Lung (tissue), 12 donors: ENCODE data around the gene GNAL. TPM values are rescaled to one million over a fixed set of nuclear protein-coding genes. Genes with fewer than 3 reads are reported as not detected.

Experiments
- ATAC-seq: fragments of 200-7000 bp; cut with Tn5 transposase; one replicate; pipeline ENCODE4 v1.9.1; 2020; ENCODE audit warnings: moderate number of reproducible peaks; ENCODE audit not compliant: insufficient read depth, low FRiP score
- DNase-seq, 3 donors: peaks; one replicate each; pipeline ENCODE4 v3.0.0-alpha.2; 2013 to 2017
- H3K27ac ChIP-seq, 2 donors: one replicate each; pipeline ENCODE4 v1.5.1; 2013; ENCODE audit warnings: mild to moderate bottlenecking in 2 of 2, moderate library complexity in 2 of 2, control low read depth in 1 of 2, inconsistent platforms in 1 of 2, low read depth in 1 of 2, low read length in 1 of 2
- H3K27me3 ChIP-seq, 3 donors: one replicate each; pipeline ENCODE4 v1.5.1; 2013; ENCODE audit warnings: low read length in 2 of 3; ENCODE audit not compliant: control insufficient read depth in 3 of 3, insufficient read depth in 3 of 3
- H3K36me3 ChIP-seq, 4 donors: one replicate each; pipeline ENCODE4 v1.5.1; 2013; ENCODE audit warnings: low read length in 4 of 4, mild to moderate bottlenecking in 1 of 4, moderate library complexity in 1 of 4; ENCODE audit not compliant: control insufficient read depth in 4 of 4, insufficient read depth in 4 of 4
- H3K4me1 ChIP-seq, 5 donors: one replicate each; pipeline ENCODE4 v1.5.1; 2013; ENCODE audit warnings: low read length in 5 of 5, mild to moderate bottlenecking in 2 of 5, moderate library complexity in 1 of 5; ENCODE audit not compliant: control insufficient read depth in 5 of 5, insufficient read depth in 5 of 5
- H3K4me3 ChIP-seq: one replicate; pipeline ENCODE4 v1.5.1; 2013; ENCODE audit warnings: mild to moderate bottlenecking, control low read depth, moderate library complexity
- H3K9ac ChIP-seq, 2 donors: one replicate each; pipeline ENCODE4 v1.5.1; 2013; ENCODE audit warnings: low read length in 2 of 2, control low read depth in 1 of 2; ENCODE audit not compliant: insufficient read depth in 1 of 2
- H3K9me3 ChIP-seq, 4 donors: one replicate each; pipeline ENCODE4 v1.5.1; 2013; ENCODE audit warnings: low read length in 3 of 4, mild to moderate bottlenecking in 1 of 4, moderate library complexity in 1 of 4; ENCODE audit not compliant: control insufficient read depth in 4 of 4, insufficient read depth in 3 of 4
- CTCF ChIP-seq: IDR thresholded peaks from 2 replicates; pipeline ENCODE4 v1.5.1; 2012; ENCODE audit warnings: mild to moderate bottlenecking; ENCODE audit errors: control extremely low read depth, extremely low read depth
- WGBS, 2 donors: extraction: QIAGEN DNeasy Blood & Tissue Kit; methylation state at CpG; one replicate each; pipeline ENCODE4 v1.1.7; 2013; 5-methylcytosine and 5-hydroxymethylcytosine counted together
- polyA plus RNA-seq, 2 donors: library from polyadenylated mRNA; stranded (reverse); fragments of 200-250 nt; gene quantifications; one replicate each; pipeline ENCODE4 v1.2.1, GENCODE V29; 2013
- total RNA-seq, 2 donors: library from RNA; depleted of rRNA in 1 of 2; stranded (reverse); fragments of >200 nt in 1 of 2; gene quantifications; one replicate each; pipeline ENCODE4 v1.2.1, GENCODE V29; 2014 to 2021
- donor health status: control.
- donor health status: control.
- donor health status: Bipolar disorder and iron deficiency.
- donor health status: healthy.
- donor health status: DM: yes; HTN: yes; CAD: no.

The GNAL gene
- total and polyA plus RNA-seq, 4 donors, result 0.49 to 3.7 (median 2.5) TPM

DNA sequence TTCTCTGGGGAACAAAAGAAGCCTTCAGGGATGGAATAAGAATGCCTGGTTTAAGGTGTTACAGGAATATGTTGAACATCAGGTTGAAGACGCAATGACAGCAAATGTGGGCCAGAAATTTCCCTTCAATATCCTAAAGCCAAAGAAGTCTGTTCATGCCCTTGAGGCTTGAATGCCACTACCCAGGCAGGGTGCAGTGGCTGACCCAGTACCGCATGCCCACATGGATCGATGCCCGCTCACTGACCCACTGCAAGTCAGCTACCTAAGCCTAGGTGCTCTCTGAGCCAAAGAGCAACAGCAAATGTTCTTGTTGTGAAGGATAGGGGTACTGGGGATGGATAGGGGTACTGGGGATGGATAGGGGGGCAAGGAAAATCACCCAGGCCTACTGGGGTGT, 58.2 kb downstream of the GNAL start:
- H3K27me3 ChIP-seq, result peaks cover 3 to 54% (median 22%) of the 10 kb centered on the region in 3 donors
- H3K9ac ChIP-seq, result no peak overlapping the region
- no peak for ATAC-seq
- H3K27ac ChIP-seq, result no peak overlapping the region
- no peak for DNase-seq
- peaks cover 0 to 10% (median 0%) of the 10 kb centered on the region in 5 donors for H3K4me1 ChIP-seq
- H3K36me3 ChIP-seq, result no peaks in the 10 kb centered on the region
- WGBS, 2 donors, result 96 to 97% methylated on average over 4 of the region's 4 CpGs
- TF ChIP-seq CTCF, result no peak
- peaks cover 0 to 1% (median 0%) of the 10 kb centered on the region in 4 donors for H3K9me3 ChIP-seq
- H3K4me3 ChIP-seq, result no peak overlapping the region

- WGBS, 2 donors, result 24 to 32% methylated on average over 11 of the region's 11 CpGs
- Histone ChIP-seq H3K36me3 (no peaks in the 10 kb centered on the region), H3K27me3 (peaks cover 3 to 52% (median 24%) of the 10 kb centered on the region in 3 donors), H3K4me3 (no peak overlapping the region), H3K4me1 (peaks cover 0 to 10% (median 0%) of the 10 kb centered on the region in 5 donors), H3K9ac (no peak overlapping the region), H3K27ac (no peak overlapping the region), H3K9me3 (peaks cover 0 to 1% (median 0%) of the 10 kb centered on the region in 4 donors)
- ATAC-seq (no peak), DNase-seq (no peak)
- TF ChIP-seq CTCF, result no peak
These were observed 58.7 kb downstream of the GNAL start for GRCh38 chr18:11747731-11748130.

GRCh38 chr18:11749305-11749704, 60.2 kb downstream of the GNAL start:
- peaks cover 3 to 62% (median 35%) of the 10 kb centered on the region in 3 donors for H3K27me3 ChIP-seq
- no peak overlapping the region for H3K27ac ChIP-seq
- H3K9ac ChIP-seq, result no peak overlapping the region
- no peak for TF ChIP-seq CTCF
- peaks cover 0 to 1% (median 0%) of the 10 kb centered on the region in 4 donors for H3K9me3 ChIP-seq
- no peaks in the 10 kb centered on the region for H3K36me3 ChIP-seq
- H3K4me1 ChIP-seq, result peaks cover 0 to 10% (median 0%) of the 10 kb centered on the region in 5 donors
- no peak overlapping the region for H3K4me3 ChIP-seq
- 91 to 94% methylated on average over 8 of the region's 8 CpGs for WGBS, 2 donors
- DNase-seq (no peak), ATAC-seq (no peak)

- peaks cover 0 to 1% (median 0%) of the 10 kb centered on the region in 4 donors for H3K9me3 ChIP-seq
- peaks cover 3 to 71% (median 38%) of the 10 kb centered on the region in 3 donors for H3K27me3 ChIP-seq
- ATAC-seq (no peak), DNase-seq (no peak)
- H3K4me1 ChIP-seq, result peaks cover 0 to 10% (median 0%) of the 10 kb centered on the region in 5 donors
- 90 to 91% methylated on average over 16 of the region's 16 CpGs for WGBS, 2 donors
- no peak overlapping the region for H3K4me3 ChIP-seq
- H3K27ac ChIP-seq, result no peak overlapping the region
- H3K9ac ChIP-seq, result no peak overlapping the region
- no peaks in the 10 kb centered on the region for H3K36me3 ChIP-seq
- TF ChIP-seq CTCF, result no peak
These were observed 61.1 kb downstream of the GNAL start for GRCh38 chr18:11750171-11750570.
